K562 (cell line): ENCODE measurements around the gene CTSW. TPM values are rescaled to one million over a fixed set of nuclear protein-coding genes. Genes with fewer than 3 reads are reported as not detected.
A peak's percentile ranks its signal among the peaks of the same experiment; 100 is the strongest.

Source experiments
- EGR1 ChIP-seq: fragments of 450-650 bp; conservative IDR thresholded peaks from 2 replicates; pipeline ENCODE4 v1.6.1; 2017; ENCODE audit warnings: mild to moderate bottlenecking
- PCBP1 ChIP-seq: fragments of 200-400 bp; formaldehyde crosslinking; IDR thresholded peaks from 2 replicates; pipeline ENCODE4 v1.6.1; 2018; ENCODE audit warnings: mild to moderate bottlenecking, low read depth, low read length; ENCODE audit not compliant: poor library complexity, severe bottlenecking
- ZZZ3 ChIP-seq: fragments of 450-650 bp; IDR thresholded peaks from 2 replicates; pipeline ENCODE4 v1.6.1; 2016; ENCODE audit warnings: antibody characterized with exemption, mild to moderate bottlenecking, moderate library complexity
- polyA plus RNA-seq, 8 experiments: library from polyadenylated mRNA; depleted of rRNA in 4 of 8; stranded (reverse) in 5 of 8; unstranded in 3 of 8; fragments of >200 nt; fragmentation: Nextera tagmentation in 2 of 8; fragmentation: Illumina TruSeq in 1 of 8; extraction: Ambion mirVana in 2 of 8; extraction: Trizol in 1 of 8; gene quantifications; 2 replicates each; pipeline versions ENCODE4 v1.2.1 to v1.2.3, GENCODE V29; 2011 to 2014; ENCODE audit warnings: inconsistent platforms in 1 of 8, missing spikeins in 1 of 8
- total RNA-seq, 7 experiments: library from RNA; depleted of rRNA in 6 of 7; stranded (reverse); fragments of >200 nt in 6 of 7; fragmentation: Illumina TruSeq in 2 of 7; extraction: Trizol in 2 of 7; gene quantifications; 2 replicates each; pipeline versions ENCODE4 v1.2.1 to v1.2.3, GENCODE V29; 2011 to 2021; ENCODE audit warnings: low replicate concordance in 1 of 7
- TF ChIP-seq, protein P1 (sequence below): IDR thresholded peaks from 3 replicates; pipeline ENCODE4 v1.6.1; 2011; ENCODE audit warnings: borderline replicate concordance, mild to moderate bottlenecking, moderate library complexity; ENCODE audit not compliant: insufficient read length; ENCODE audit errors: extremely low read depth
- TF ChIP-seq, protein P2 (sequence below): fragments of 250-450 bp; sonication (Bioruptor Pico); IDR thresholded peaks from 2 replicates; pipeline ENCODE4 v1.8.0; 2022; ENCODE audit warnings: inconsistent platforms

Gene CTSW
- total and polyA plus RNA-seq, 9 of the 15 experiments (the other 6 are each of a cell fraction or from before 2014, with no cell fraction given) = 0.04 TPM; not detected in 8

DNA sequence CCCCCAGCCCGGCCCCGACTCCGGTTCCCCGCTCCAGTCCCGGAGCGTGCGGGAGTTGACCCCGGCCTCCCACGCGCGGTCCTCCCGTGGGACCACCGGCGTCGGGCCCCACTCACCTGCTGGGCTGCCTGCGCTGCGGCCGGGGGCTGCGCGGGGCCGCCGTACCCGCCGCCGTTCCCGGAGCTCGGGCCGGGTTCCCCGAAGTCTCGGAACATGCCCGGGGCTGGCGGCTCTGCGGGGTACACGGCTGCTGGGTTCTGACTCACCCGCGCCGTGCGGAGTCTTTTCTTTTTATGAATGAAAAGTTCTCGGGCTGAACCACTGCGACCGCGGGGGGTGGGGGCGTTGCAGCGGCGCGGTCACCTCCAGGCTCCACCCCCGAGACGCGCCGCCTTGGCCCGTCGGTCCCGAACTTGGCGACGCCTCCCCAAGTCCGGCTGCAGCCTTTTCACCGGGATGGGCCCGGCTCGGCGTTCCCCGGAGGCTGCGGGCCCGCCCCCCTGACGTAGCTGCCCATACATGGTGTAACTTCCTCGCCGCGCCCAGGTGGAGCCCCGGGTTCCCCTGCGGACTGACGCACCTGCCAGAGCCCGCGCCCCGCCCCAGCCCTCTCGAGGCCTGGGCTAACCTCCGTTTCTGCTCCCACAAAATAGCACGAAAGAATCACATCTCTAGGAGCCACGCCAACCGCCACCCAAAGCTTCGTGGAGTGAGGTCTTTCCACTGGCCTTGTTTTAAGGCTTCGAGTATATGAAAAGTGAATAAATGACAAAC is 20.7 kb downstream of the CTSW start, which contains the start of gene FOSL1 (continued):
- TF ChIP-seq, protein P1, sequence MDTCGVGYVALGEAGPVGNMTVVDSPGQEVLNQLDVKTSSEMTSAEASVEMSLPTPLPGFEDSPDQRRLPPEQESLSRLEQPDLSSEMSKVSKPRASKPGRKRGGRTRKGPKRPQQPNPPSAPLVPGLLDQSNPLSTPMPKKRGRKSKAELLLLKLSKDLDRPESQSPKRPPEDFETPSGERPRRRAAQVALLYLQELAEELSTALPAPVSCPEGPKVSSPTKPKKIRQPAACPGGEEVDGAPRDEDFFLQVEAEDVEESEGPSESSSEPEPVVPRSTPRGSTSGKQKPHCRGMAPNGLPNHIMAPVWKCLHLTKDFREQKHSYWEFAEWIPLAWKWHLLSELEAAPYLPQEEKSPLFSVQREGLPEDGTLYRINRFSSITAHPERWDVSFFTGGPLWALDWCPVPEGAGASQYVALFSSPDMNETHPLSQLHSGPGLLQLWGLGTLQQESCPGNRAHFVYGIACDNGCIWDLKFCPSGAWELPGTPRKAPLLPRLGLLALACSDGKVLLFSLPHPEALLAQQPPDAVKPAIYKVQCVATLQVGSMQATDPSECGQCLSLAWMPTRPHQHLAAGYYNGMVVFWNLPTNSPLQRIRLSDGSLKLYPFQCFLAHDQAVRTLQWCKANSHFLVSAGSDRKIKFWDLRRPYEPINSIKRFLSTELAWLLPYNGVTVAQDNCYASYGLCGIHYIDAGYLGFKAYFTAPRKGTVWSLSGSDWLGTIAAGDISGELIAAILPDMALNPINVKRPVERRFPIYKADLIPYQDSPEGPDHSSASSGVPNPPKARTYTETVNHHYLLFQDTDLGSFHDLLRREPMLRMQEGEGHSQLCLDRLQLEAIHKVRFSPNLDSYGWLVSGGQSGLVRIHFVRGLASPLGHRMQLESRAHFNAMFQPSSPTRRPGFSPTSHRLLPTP = no peak
- TF ChIP-seq EGR1 = peak; percentile 82
- no peak for TF ChIP-seq ZZZ3
- TF ChIP-seq, protein P2, sequence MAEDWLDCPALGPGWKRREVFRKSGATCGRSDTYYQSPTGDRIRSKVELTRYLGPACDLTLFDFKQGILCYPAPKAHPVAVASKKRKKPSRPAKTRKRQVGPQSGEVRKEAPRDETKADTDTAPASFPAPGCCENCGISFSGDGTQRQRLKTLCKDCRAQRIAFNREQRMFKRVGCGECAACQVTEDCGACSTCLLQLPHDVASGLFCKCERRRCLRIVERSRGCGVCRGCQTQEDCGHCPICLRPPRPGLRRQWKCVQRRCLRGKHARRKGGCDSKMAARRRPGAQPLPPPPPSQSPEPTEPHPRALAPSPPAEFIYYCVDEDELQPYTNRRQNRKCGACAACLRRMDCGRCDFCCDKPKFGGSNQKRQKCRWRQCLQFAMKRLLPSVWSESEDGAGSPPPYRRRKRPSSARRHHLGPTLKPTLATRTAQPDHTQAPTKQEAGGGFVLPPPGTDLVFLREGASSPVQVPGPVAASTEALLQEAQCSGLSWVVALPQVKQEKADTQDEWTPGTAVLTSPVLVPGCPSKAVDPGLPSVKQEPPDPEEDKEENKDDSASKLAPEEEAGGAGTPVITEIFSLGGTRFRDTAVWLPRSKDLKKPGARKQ (CRISPR knock-in tag) = no peak
- peak; percentile 74 for TF ChIP-seq PCBP1
